WTC11 (cell line): ENCODE data around the gene CCDC126. TPM values are rescaled to one million over a fixed set of nuclear protein-coding genes. Genes with fewer than 3 reads are reported as not detected.

Experiments
- ATAC-seq: fragments of 200-7000 bp; cut with Tn5 transposase; 2 replicates; pipeline ENCODE4 v1.10.0; 2021; ENCODE audit warnings: mild to moderate bottlenecking, moderate library complexity
- CTCF ChIA-PET: fragments of 300-600 bp; sonication (Branson Sonifier 250); formaldehyde crosslinking; loops from one replicate; lab custom pipeline; 2021; ENCODE audit warnings: antibody characterized with exemption; lab: Charles Lee
- POLR2A ChIA-PET: fragments of 350-600 bp; sonication (Branson Sonifier 250); formaldehyde crosslinking; loops from one replicate; lab custom pipeline; 2021; ENCODE audit warnings: antibody characterized with exemption; lab: Charles Lee
- DNase-seq: peaks from one replicate; pipeline ENCODE4 v3.0.0; 2021; ENCODE audit warnings: low spot score
- H3K27ac Mint-ChIP-seq: 2 replicates; pipeline ENCODE4 v1.8.0; 2021; ENCODE audit warnings: mixed read lengths
- H3K27me3 Mint-ChIP-seq: 2 replicates; pipeline ENCODE4 v1.8.0; 2021; ENCODE audit warnings: low read depth, mild to moderate bottlenecking, moderate library complexity, mixed read lengths
- H3K36me3 Mint-ChIP-seq: 2 replicates; pipeline ENCODE4 v1.8.0; 2021; ENCODE audit warnings: mixed read lengths
- H3K4me1 Mint-ChIP-seq: 2 replicates; pipeline ENCODE4 v1.8.0; 2022; ENCODE audit warnings: mixed read lengths
- H3K4me3 Mint-ChIP-seq: 2 replicates; pipeline ENCODE4 v1.8.0; 2021; ENCODE audit warnings: mild to moderate bottlenecking, moderate library complexity, mixed read lengths
- H3K9me3 Mint-ChIP-seq: 2 replicates; pipeline ENCODE4 v1.8.0; 2021; ENCODE audit warnings: mixed read lengths
- AFF4 ChIP-seq: sonication (generic); formaldehyde crosslinking; IDR thresholded peaks from 2 replicates; pipeline ENCODE4 v1.8.1; 2023; ENCODE audit warnings: mild to moderate bottlenecking, missing genetic modification reagents, borderline replicate concordance
- ATF2 ChIP-seq: sonication (generic); formaldehyde crosslinking; IDR thresholded peaks from 2 replicates; pipeline ENCODE4 v1.8.1; 2022; ENCODE audit warnings: low read depth, missing genetic modification reagents, borderline replicate concordance
- CREM ChIP-seq: sonication (generic); formaldehyde crosslinking; IDR thresholded peaks from 2 replicates; pipeline ENCODE4 v1.8.1; 2022; ENCODE audit warnings: mild to moderate bottlenecking, missing genetic modification reagents, moderate library complexity
- ELF4 ChIP-seq: sonication (generic); formaldehyde crosslinking; IDR thresholded peaks from 2 replicates; pipeline ENCODE4 v1.8.1; 2022; ENCODE audit warnings: low read depth, mild to moderate bottlenecking, moderate library complexity, missing genetic modification reagents
- FOXJ3 ChIP-seq: sonication (generic); formaldehyde crosslinking; IDR thresholded peaks from 2 replicates; pipeline ENCODE4 v1.9.0; 2021; ENCODE audit warnings: missing genetic modification reagents, mild to moderate bottlenecking, borderline replicate concordance
- GABPB1 ChIP-seq: sonication (generic); formaldehyde crosslinking; IDR thresholded peaks from 2 replicates; pipeline ENCODE4 v1.8.1; 2023; ENCODE audit warnings: mild to moderate bottlenecking, missing genetic modification reagents
- GRHL2 ChIP-seq: fragments of 250-450 bp; sonication (Bioruptor Pico); IDR thresholded peaks from 2 replicates; pipeline ENCODE4 v1.8.0; 2022; ENCODE audit warnings: mild to moderate bottlenecking, moderate library complexity; ENCODE audit not compliant: insufficient replicate concordance, severe bottlenecking
- GTF2I ChIP-seq: fragments of 250-450 bp; sonication (Bioruptor Pico); conservative IDR thresholded peaks from 2 replicates; pipeline ENCODE4 v1.4.0; 2021; ENCODE audit warnings: mild to moderate bottlenecking
- HMGA2 ChIP-seq: fragments of 250-450 bp; sonication (Bioruptor Pico); IDR thresholded peaks from 2 replicates; pipeline ENCODE4 v1.4.0; 2021; ENCODE audit warnings: mild to moderate bottlenecking, moderate library complexity
- IRF2 ChIP-seq: sonication (generic); formaldehyde crosslinking; IDR thresholded peaks from 2 replicates; pipeline ENCODE4 v1.8.0; 2022; ENCODE audit warnings: low read depth, missing genetic modification reagents, borderline replicate concordance
- JAZF1 ChIP-seq: fragments of 250-450 bp; sonication (Bioruptor Pico); IDR thresholded peaks from 2 replicates; pipeline ENCODE4 v1.9.0; 2021; ENCODE audit warnings: moderate library complexity, mild to moderate bottlenecking, inconsistent platforms
- MAX ChIP-seq: sonication (generic); formaldehyde crosslinking; IDR thresholded peaks from 2 replicates; pipeline ENCODE4 v1.8.0; 2022; ENCODE audit warnings: mild to moderate bottlenecking, missing genetic modification reagents
- NR1H2 ChIP-seq: sonication (generic); formaldehyde crosslinking; IDR thresholded peaks from 2 replicates; pipeline ENCODE4 v1.9.0; 2021; ENCODE audit warnings: mild to moderate bottlenecking, moderate library complexity, missing genetic modification reagents
- NR2C2 ChIP-seq: sonication (generic); formaldehyde crosslinking; IDR thresholded peaks from 2 replicates; pipeline ENCODE4 v1.8.0; 2022; ENCODE audit warnings: mild to moderate bottlenecking, missing genetic modification reagents
- PRDM15 ChIP-seq: sonication (generic); formaldehyde crosslinking; IDR thresholded peaks from 2 replicates; pipeline ENCODE4 v1.8.0; 2022; ENCODE audit warnings: missing genetic modification reagents
- PREB ChIP-seq: sonication (generic); formaldehyde crosslinking; IDR thresholded peaks from 2 replicates; pipeline ENCODE4 v1.8.1; 2022; ENCODE audit warnings: mild to moderate bottlenecking, missing genetic modification reagents, moderate library complexity, borderline replicate concordance
- TP53 ChIP-seq: sonication (generic); formaldehyde crosslinking; IDR thresholded peaks from 2 replicates; pipeline ENCODE4 v1.8.1; 2023; ENCODE audit warnings: mild to moderate bottlenecking, missing genetic modification reagents
- USF1 ChIP-seq: sonication (generic); formaldehyde crosslinking; IDR thresholded peaks from 2 replicates; pipeline ENCODE4 v1.8.0; 2022; ENCODE audit warnings: mild to moderate bottlenecking, missing genetic modification reagents
- ZBTB21 ChIP-seq: sonication (generic); formaldehyde crosslinking; IDR thresholded peaks from 2 replicates; pipeline ENCODE4 v1.8.1; 2023; ENCODE audit warnings: mild to moderate bottlenecking, missing genetic modification reagents, borderline replicate concordance
- ZNF219 ChIP-seq: sonication (generic); formaldehyde crosslinking; IDR thresholded peaks from 2 replicates; pipeline ENCODE4 v1.8.0; 2023; ENCODE audit warnings: missing genetic modification reagents, mild to moderate bottlenecking, borderline replicate concordance
- ZNF232 ChIP-seq: sonication (generic); formaldehyde crosslinking; IDR thresholded peaks from 2 replicates; pipeline ENCODE4 v1.8.0; 2022; ENCODE audit warnings: mild to moderate bottlenecking, missing genetic modification reagents
- total RNA-seq: library from RNA; stranded (reverse); gene quantifications from 3 replicates; pipeline ENCODE4 v1.2.3, GENCODE V29; 2021

The CCDC126 gene
- total RNA-seq, 1 experiment from 2014 or later = 5.1 TPM

GRCh38 chr7:23691320-23691719 is 94.1 kb downstream of the CCDC126 start:
- POLR2A ChIA-PET = no interaction called here
- Mint-ChIP-seq H3K9me3 (peaks cover 7% of the 10 kb centered on the region; the same call in 1 of the 2 replicates), H3K4me1 (no peaks in the 10 kb centered on the region)
- TF ChIP-seq MAX (CRISPR knock-in tag) = no peak
- no peak for TF ChIP-seq GRHL2 (CRISPR knock-in tag)
- no peak for TF ChIP-seq TP53
- TF ChIP-seq IRF2 = no peak
- no peak for TF ChIP-seq USF1 (CRISPR knock-in tag)
- TF ChIP-seq ELF4 (CRISPR knock-in tag) = no peak
- TF ChIP-seq ZBTB21 (CRISPR knock-in tag) = no peak
- TF ChIP-seq HMGA2 (CRISPR knock-in tag) = no peak
- TF ChIP-seq PRDM15 (CRISPR knock-in tag) = no peak
- no peak for TF ChIP-seq GABPB1
- TF ChIP-seq ZNF219 (CRISPR knock-in tag) = no peak
- TF ChIP-seq CREM (CRISPR knock-in tag) = no peak
- TF ChIP-seq NR1H2 = no peak
- TF ChIP-seq FOXJ3 (CRISPR knock-in tag) = no peak
- TF ChIP-seq, all 79 proteins: peak for 0
- DNase-seq = no peak
- Mint-ChIP-seq H3K36me3 (peaks cover 59% of the 10 kb centered on the region), H3K4me3 (no peak overlapping the region), H3K27me3 (no peaks in the 10 kb centered on the region), H3K27ac (no peak overlapping the region)
- CTCF ChIA-PET = no interaction called here
- no peak for ATAC-seq

- TF ChIP-seq ZNF219 (CRISPR knock-in tag) = no peak
- no peak for TF ChIP-seq PREB (CRISPR knock-in tag)
- TF ChIP-seq ZNF232 (CRISPR knock-in tag) = no peak
- TF ChIP-seq JAZF1 (CRISPR knock-in tag) = no peak
- no peak for TF ChIP-seq GABPB1
- TF ChIP-seq ATF2 (CRISPR knock-in tag) = no peak
- no peak for TF ChIP-seq NR2C2 (CRISPR knock-in tag)
- no peak for TF ChIP-seq GTF2I
- TF ChIP-seq AFF4 (CRISPR knock-in tag) = no peak
- POLR2A ChIA-PET = interaction anchor here (1.4 kb wide), 1 partner anchor 11 kb away, joined by 3 read pairs; no protein-coding TSS in a partner anchor
- ATAC-seq = no peak
These were observed 96.0 kb downstream of the CCDC126 start for GRCh38 chr7:23693224-23693623.

More at GRCh38 chr7:23693224-23693623, 96.0 kb downstream of the CCDC126 start:
- Mint-ChIP-seq H3K4me1 (no peaks in the 10 kb centered on the region), H3K9me3 (peaks cover 7% of the 10 kb centered on the region; the same call in 1 of the 2 replicates), H3K4me3 (no peak overlapping the region), H3K36me3 (peaks cover 48% of the 10 kb centered on the region), H3K27ac (no peak overlapping the region), H3K27me3 (no peaks in the 10 kb centered on the region)
- CTCF ChIA-PET = interaction anchor here (0.6 to 0.9 kb wide), 2 partner anchors 33 to 147 kb away, joined by 3 read pairs; no protein-coding TSS in a partner anchor
- DNase-seq = no peak
